Calu3 (cell line): ENCODE results near the gene INVS. TPM values are rescaled to one million over a fixed set of nuclear protein-coding genes. Genes with fewer than 3 reads are reported as not detected.
"Not testable (repeated sequence)": the region's sequence is repeated elsewhere in the genome, so short reads cannot be mapped to it uniquely, and the experiment has no call there.

Source experiments
- BruUV-seq: library from RNA; stranded (reverse); fragments of 400-500 nt; replicated peaks from 2 replicates; lab custom pipeline; 2021; lab: Mats Ljungman, UMichigan
- CTCF ChIA-PET: fragments of 300-600 bp; sonication (Branson Sonifier 250); formaldehyde crosslinking; loops from one replicate; lab custom pipeline; 2022; ENCODE audit warnings: antibody characterized with exemption; lab: Charles Lee
- DNase-seq: peaks from one replicate; pipeline ENCODE4 v3.0.0; 2022
- H3K27ac Mint-ChIP-seq: one replicate; pipeline ENCODE4 v1.8.0; 2022; ENCODE audit warnings: mixed read lengths; ENCODE audit not compliant: unreplicated experiment
- H3K27me3 Mint-ChIP-seq: one replicate; pipeline ENCODE4 v1.8.0; 2022; ENCODE audit warnings: mixed read lengths; ENCODE audit not compliant: unreplicated experiment
- H3K36me3 Mint-ChIP-seq: one replicate; pipeline ENCODE4 v1.8.0; 2022; ENCODE audit warnings: mild to moderate bottlenecking, moderate library complexity, mixed read lengths; ENCODE audit not compliant: insufficient read depth, unreplicated experiment
- H3K4me1 Mint-ChIP-seq: one replicate; pipeline ENCODE4 v1.8.0; 2022; ENCODE audit warnings: mild to moderate bottlenecking, low read depth, mixed read lengths; ENCODE audit not compliant: unreplicated experiment
- H3K4me3 Mint-ChIP-seq: one replicate; pipeline ENCODE4 v1.8.0; 2022; ENCODE audit warnings: mild to moderate bottlenecking, low read depth, moderate library complexity, mixed read lengths; ENCODE audit not compliant: unreplicated experiment
- H3K9me3 Mint-ChIP-seq: one replicate; pipeline ENCODE4 v1.8.0; 2022; ENCODE audit warnings: low read depth, mixed read lengths; ENCODE audit not compliant: unreplicated experiment
- CTCF ChIP-seq: fragments of 200-600 bp; IDR thresholded peaks from one replicate; pipeline ENCODE4 v1.8.0; 2022; ENCODE audit warnings: antibody characterized with exemption; ENCODE audit not compliant: unreplicated experiment
- intact Hi-C: fragments of 100-400 bp; cut with micrococcal nuclease; formaldehyde crosslinking; loops from one replicate; pipeline ENCODE4 v1.10.0; 2022; ENCODE audit not compliant: unreplicated experiment
- total RNA-seq: library from RNA; stranded (reverse); gene quantifications from 2 replicates; pipeline ENCODE4 v1.2.3, GENCODE V29; 2022

Gene INVS
- total RNA-seq, 1 experiment from 2014 or later = 12.4 TPM

GRCh38 chr9:100322954-100323536, 224.0 kb downstream of the INVS start:
- CTCF ChIA-PET = no interaction called here
- intact Hi-C loops = loop anchor here (5.0 to 10.0 kb wide), 3 partner anchors 274 to 518 kb away; no protein-coding TSS in a partner anchor
- peak; percentile 2 for DNase-seq
- no TSS peak for BruUV-seq
- H3K27ac Mint-ChIP-seq = no peak overlapping the region
- H3K4me3 Mint-ChIP-seq = no peak overlapping the region
- no peaks in the 10 kb centered on the region for H3K9me3 Mint-ChIP-seq
- TF ChIP-seq CTCF = peak; percentile 16
- no peaks in the 10 kb centered on the region for H3K4me1 Mint-ChIP-seq
- H3K27me3 Mint-ChIP-seq = no peaks in the 10 kb centered on the region
- peaks cover 4% of the 10 kb centered on the region for H3K36me3 Mint-ChIP-seq

GRCh38 chr9:100324594-100325200, 225.7 kb downstream of the INVS start:
- peak; percentile 21 for TF ChIP-seq CTCF
- peaks cover 4% of the 10 kb centered on the region for H3K36me3 Mint-ChIP-seq
- no TSS peak for BruUV-seq
- intact Hi-C loops = loop anchor here (5.0 to 10.0 kb wide), 3 partner anchors 273 to 520 kb away; no protein-coding TSS in a partner anchor
- H3K4me3 Mint-ChIP-seq = no peak overlapping the region
- H3K27ac Mint-ChIP-seq = no peak overlapping the region
- H3K9me3 Mint-ChIP-seq = no peaks in the 10 kb centered on the region
- CTCF ChIA-PET = interaction anchor here (0.6 to 1.0 kb wide), 7 partner anchors 22 to 1025 kb away, joined by 3 to 5 read pairs (median 3); no protein-coding TSS in a partner anchor
- no peaks in the 10 kb centered on the region for H3K27me3 Mint-ChIP-seq
- no peak for DNase-seq
- H3K4me1 Mint-ChIP-seq = no peaks in the 10 kb centered on the region

- H3K4me3 Mint-ChIP-seq, H3K4me1 Mint-ChIP-seq, H3K9me3 Mint-ChIP-seq, H3K36me3 Mint-ChIP-seq, H3K27me3 Mint-ChIP-seq, H3K27ac Mint-ChIP-seq, CTCF ChIA-PET, BruUV-seq, intact Hi-C loops, DNase-seq: not testable (repeated sequence)
These were observed 239.7 kb downstream of the INVS start for GRCh38 chr9:100338736-100339135.

- CTCF ChIA-PET = no interaction called here
- H3K9me3 Mint-ChIP-seq = no peaks in the 10 kb centered on the region
- intact Hi-C loops = no loop called here
These were observed 241.2 kb downstream of the INVS start for GRCh38 chr9:100340224-100340623.

More at GRCh38 chr9:100340224-100340623, 241.2 kb downstream of the INVS start:
- no peak overlapping the region for H3K27ac Mint-ChIP-seq
- peaks cover 9% of the 10 kb centered on the region for H3K4me1 Mint-ChIP-seq
- no peak overlapping the region for H3K4me3 Mint-ChIP-seq
- H3K36me3 Mint-ChIP-seq = peaks cover 4% of the 10 kb centered on the region
- no peak for TF ChIP-seq CTCF
- H3K27me3 Mint-ChIP-seq = no peaks in the 10 kb centered on the region
- BruUV-seq = no TSS peak
- DNase-seq = no peak
